ENCODE measurements around the gene STEAP2. TPM values are rescaled to one million over a fixed set of nuclear protein-coding genes. Genes with fewer than 3 reads are reported as not detected.
A peak's percentile ranks its signal among the peaks of the same experiment; 100 is the strongest.

Gene STEAP2
- total RNA-seq, 2 donors from 2014 or later = 22.2 to 26.7 TPM

GRCh38 chr7:90266808-90267207 lies 55.3 kb downstream of the STEAP2 start:
- H3K27ac ChIP-seq = peak overlapping the region in 1 of 2 donors; percentile 49
- no peak for TF ChIP-seq CTCF (IDR thresholded peaks at IDR 0.05)

GRCh38 chr7:90267263-90267858 lies 55.8 kb downstream of the STEAP2 start:
- Histone ChIP-seq H3K27me3 (no peaks in the 10 kb centered on the region), H3K4me3 (no peak overlapping the region), H3K4me1 (no peaks in the 10 kb centered on the region), H3K27ac (peak overlapping the region in 1 of 2 donors; percentile 44), H3K9me3 (no peaks in the 10 kb centered on the region), H3K36me3 (no peaks in the 10 kb centered on the region)
- no peak for DNase-seq (ENCODE audit: low spot score)
- TF ChIP-seq CTCF (IDR thresholded peaks at IDR 0.05) = no peak

More at GRCh38 chr7:90266808-90267207, 55.3 kb downstream of the STEAP2 start:
- no peaks in the 10 kb centered on the region for H3K9me3 ChIP-seq
- no peaks in the 10 kb centered on the region for H3K4me1 ChIP-seq
- DNase-seq (ENCODE audit: low spot score) = no peak
- no peaks in the 10 kb centered on the region for H3K27me3 ChIP-seq
- H3K36me3 ChIP-seq = no peaks in the 10 kb centered on the region
- H3K4me3 ChIP-seq = no peak overlapping the region

GRCh38 chr7:90269163-90269562 lies 57.6 kb downstream of the STEAP2 start:
- Histone ChIP-seq H3K4me1 (no peaks in the 10 kb centered on the region), H3K4me3 (no peak overlapping the region), H3K36me3 (no peaks in the 10 kb centered on the region), H3K27me3 (no peaks in the 10 kb centered on the region), H3K9me3 (no peaks in the 10 kb centered on the region), H3K27ac (no peak overlapping the region)
- no peak for TF ChIP-seq CTCF (IDR thresholded peaks at IDR 0.05)
- no peak for DNase-seq (ENCODE audit: low spot score)

GRCh38 chr7:90270431-90271178 lies 59.1 kb downstream of the STEAP2 start:
- Histone ChIP-seq H3K36me3 (no peaks in the 10 kb centered on the region), H3K4me1 (no peaks in the 10 kb centered on the region), H3K27me3 (no peaks in the 10 kb centered on the region), H3K9me3 (no peaks in the 10 kb centered on the region), H3K27ac (no peak overlapping the region), H3K4me3 (no peak overlapping the region)
- TF ChIP-seq CTCF (IDR thresholded peaks at IDR 0.05) = no peak
- no peak for DNase-seq (ENCODE audit: low spot score)

GRCh38 chr7:90271753-90272152 lies 60.2 kb downstream of the STEAP2 start:
- Histone ChIP-seq H3K4me3 (no peak overlapping the region), H3K27me3 (no peaks in the 10 kb centered on the region), H3K27ac (no peak overlapping the region), H3K36me3 (no peaks in the 10 kb centered on the region), H3K9me3 (no peaks in the 10 kb centered on the region), H3K4me1 (no peaks in the 10 kb centered on the region)
- no peak for DNase-seq (ENCODE audit: low spot score)
- no peak for TF ChIP-seq CTCF (IDR thresholded peaks at IDR 0.05)
